ENCODE results near the gene RHNO1.

The RHNO1 gene

DNA sequence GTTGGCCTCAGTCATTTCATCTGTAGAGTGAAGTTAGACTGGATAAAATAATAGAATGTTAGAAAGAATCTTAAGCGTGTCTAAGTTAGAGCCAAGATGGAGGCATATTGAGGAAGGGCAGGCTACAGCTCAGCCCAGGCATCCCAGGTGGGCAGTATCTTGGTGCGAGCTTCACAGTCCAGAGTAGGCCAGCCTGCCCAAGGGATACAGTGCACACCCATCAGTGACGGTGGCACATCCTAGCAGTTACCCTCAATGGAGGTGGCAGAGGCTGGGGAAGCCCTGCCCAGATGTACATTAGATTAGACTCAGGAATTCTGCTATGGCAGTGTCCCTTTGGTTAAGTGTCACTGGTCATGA lies 35.2 kb downstream of the RHNO1 start:
- DNase-seq, result no peak

DNA sequence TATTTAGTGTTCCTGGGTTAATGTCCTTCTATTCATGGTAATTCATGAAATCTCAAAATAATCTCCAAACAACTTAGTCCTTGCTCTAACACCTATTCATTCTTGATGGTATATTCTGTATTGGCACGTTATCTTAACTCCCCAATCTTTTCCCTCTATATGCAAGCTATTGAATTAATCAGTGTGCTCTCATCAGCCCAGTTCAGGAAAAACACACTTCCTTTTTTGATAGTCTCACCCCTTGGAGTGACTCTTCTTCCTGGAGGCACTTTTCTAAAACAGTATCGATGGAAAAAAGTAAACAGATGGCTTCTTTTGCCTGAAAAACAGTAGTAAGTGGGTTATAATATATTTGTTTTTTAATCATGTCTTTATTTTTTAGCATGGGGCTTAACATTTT lies 42.2 kb downstream of the RHNO1 start:
- DNase-seq, result no peak

DNA sequence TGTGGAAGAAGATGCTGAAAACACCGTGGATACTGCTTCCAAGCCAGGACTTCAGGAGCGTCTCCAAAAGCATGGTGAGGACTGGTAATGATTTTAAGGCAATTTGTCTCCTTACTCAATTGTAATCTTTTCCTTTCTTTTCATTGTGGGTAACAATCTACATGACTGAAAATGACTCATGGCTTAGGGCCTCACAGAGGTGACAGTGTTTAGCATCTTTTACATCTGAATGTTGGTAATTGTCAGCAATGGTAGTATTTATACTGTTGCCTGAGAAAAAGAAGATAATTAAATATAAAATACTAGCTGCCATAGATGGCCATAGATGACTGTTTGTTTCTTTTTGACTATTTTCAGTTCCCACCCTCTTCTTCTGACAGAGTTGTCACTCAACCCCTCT lies 45.3 kb downstream of the RHNO1 start:
- DNase-seq, result no peak

DNA sequence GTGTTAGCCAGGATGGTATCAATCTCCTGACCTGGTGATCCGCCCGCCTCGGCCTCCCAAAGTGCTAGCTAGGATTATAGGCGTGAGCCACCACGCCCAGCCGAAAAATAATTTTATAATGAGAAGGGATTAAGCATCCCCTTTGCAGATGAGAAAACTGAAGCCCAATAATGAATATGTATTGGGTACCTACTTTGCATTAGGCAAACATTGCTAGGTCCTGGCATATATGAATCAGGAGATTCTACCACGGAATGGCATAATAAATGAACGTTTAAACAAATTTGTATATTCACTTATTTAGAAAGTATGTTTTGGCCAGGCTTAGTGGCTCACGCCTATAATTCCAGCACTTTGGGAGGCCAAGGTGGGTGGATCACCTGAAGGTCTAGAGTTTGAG lies 46.0 kb downstream of the RHNO1 start:
- no peak for DNase-seq

DNA sequence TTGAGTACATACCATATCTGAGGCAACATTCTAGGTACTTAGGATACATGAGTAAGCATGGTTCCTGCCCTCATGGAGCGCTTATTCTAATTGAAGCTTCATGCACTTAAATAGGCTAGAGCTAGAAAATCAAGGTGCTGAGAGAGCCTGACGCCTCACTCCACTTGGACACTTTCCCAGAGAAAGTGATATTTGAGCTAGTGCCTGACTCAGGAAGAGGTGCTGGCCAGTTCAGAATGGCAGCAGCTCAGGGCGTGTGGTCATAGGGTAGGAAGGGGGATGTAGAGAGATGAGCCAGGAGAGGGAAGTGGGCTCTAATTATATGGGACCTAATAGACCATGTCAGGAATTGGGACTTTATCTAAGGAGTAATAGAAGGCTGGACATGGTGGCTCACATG lies 47.0 kb downstream of the RHNO1 start:
- DNase-seq, result no peak

DNA sequence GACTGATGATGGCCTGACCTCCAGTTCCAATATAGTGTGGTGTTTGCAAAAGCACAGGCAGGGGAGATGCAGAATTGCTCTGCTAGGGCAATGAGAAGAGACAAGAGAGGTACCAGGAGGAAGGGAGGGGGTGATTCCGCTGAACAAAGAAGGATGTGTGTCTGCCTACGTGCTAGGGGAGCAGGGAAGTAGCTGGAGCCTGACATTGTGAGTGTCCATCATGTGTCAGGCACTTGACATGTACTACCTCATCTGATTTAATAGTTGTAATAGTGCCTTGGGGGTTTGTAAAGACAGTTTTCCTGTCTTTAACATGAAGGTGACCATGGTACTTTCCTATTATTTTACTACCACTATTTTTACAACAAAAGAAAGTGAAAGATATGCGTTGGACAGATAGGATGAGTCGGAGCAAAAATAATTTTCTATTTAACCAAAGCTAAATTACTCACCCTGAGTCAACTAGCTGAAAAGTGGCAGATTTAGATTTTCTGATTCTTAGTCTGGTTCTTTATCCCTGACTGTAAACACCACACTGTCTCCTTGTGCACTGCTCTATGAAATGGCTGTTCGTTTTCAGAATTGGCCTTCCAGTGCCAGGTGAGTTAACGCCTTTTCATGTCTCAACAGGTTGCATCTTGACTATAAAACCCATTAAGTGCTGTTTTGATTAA lies 48.4 kb downstream of the RHNO1 start:
- DNase-seq, result no peak

DNA sequence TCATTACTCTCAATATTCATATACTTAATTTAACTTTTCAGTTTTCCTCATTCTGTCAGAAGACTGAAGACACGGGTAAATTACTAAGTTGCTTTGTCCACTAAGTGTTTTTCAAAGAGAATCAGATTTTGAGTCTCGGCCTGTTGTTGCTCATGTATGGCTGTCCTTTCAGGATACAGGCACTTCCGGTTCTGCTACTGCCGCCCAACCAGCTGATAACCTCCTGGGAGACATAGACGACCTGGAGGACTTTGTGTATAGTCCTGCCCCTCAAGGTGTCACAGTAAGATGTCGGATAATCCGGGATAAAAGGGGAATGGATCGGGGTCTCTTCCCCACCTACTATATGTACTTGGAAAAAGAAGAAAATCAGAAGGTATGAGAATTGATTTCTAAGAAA lies 53.8 kb downstream of the RHNO1 start:
- DNase-seq, result no peak

DNA sequence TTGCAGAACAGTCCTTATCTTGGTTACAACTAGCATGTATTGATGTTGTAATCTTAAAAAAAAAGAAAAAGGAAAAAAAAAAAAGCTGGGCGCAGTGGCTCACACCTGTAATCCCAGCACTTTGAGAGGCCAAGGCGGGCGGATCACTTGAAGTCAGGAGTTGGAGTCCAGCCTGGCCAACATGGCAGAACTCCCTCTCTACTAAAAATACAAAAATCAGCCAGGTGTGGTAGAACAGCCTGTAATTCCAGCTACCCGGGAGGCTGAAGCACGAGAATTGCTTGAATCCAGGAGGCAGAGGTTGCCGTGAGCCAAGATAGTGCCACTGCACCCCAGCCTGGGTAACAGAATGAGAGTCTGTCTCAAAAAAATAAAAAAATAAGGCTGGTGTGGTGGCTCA lies 56.6 kb downstream of the RHNO1 start:
- DNase-seq, result no peak

DNA sequence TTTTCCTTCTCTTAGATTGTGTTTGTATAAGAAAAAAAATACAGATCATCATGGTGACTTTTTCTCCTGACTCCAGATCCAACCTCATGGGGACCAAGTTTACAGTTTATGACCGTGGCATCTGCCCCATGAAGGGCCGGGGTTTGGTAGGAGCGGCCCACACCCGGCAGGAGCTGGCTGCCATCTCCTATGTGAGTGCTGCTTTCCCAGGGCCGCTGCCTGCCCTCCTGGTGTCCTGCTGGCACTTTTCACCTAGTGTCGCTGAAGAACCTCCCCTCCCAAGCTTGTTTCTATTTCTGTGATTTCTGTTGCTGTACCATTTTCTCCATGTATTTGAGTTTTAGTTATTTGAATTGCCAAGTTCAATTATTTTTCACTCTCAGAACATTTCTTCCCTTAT lies 57.3 kb downstream of the RHNO1 start:
- DNase-seq, result no peak

DNA sequence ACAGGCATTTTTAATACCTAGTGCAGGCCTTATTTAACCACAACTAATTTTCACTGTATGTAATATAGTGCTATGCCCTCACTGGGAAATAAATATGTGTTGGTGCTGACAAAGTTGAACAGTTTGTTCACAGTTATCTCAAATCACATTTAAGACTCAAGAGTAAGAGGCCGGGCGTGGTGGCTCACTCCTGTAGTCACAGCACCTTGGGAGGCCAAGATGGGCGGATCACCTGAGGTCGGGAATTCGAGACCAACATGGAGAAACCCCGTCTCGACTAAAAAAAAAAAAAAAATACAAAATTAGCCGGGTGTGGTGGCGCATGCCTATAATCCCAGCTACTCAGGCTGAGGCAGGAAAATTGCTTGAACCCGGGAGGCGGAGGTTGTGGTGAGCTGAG lies 59.3 kb downstream of the RHNO1 start:
- no peak for DNase-seq

DNA sequence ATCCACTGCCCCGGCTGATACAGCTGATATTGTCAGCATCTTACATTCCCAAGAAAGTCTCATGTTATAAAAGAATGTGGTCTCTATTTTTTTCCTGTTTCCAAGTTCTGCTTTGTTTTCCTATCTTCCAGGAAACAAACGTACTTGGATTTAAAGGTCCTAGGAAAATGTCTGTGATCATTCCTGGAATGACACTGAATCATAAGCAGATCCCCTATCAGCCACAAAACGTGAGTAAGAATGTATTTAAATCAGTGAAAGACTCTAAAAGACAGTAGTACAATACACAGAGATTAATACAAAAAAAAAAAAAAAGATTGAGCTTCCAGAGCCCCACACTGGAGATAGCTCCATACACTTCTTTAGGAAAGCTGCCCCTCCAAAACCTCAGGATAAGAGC lies 60.5 kb downstream of the RHNO1 start:
- no peak for DNase-seq

Measured in activated effector memory CD4-positive, alpha-beta T cell treated with anti-CD3 and anti-CD28 coated beads, Interleukin-2, amount 50 U/mL, for 16 hours (primary cell).